Activated CD8-positive, alpha-beta T cell treated with anti-CD3 and anti-CD28 coated beads for 36 hours (primary cell): ENCODE data around the gene ZNF148. TPM values are rescaled to one million over a fixed set of nuclear protein-coding genes. Genes with fewer than 3 reads are reported as not detected.
"Not testable (repeated sequence)": the region's sequence is repeated elsewhere in the genome, so short reads cannot be mapped to it uniquely, and the experiment has no call there.

Source experiments
- ATAC-seq: fragments of 200-7000 bp; cut with Tn5 transposase; one replicate; pipeline ENCODE4 v1.10.0; 2021; ENCODE audit warnings: mild to moderate bottlenecking, moderate library complexity
- CTCF ChIA-PET: fragments of 350-600 bp; sonication (Branson Sonifier 250); formaldehyde crosslinking; loops from one replicate; lab custom pipeline; 2021; ENCODE audit warnings: antibody characterized with exemption; lab: Charles Lee
- POLR2A ChIA-PET: fragments of 350-600 bp; sonication (Branson Sonifier 250); formaldehyde crosslinking; loops from one replicate; lab custom pipeline; 2021; ENCODE audit warnings: antibody characterized with exemption; lab: Charles Lee
- DNase-seq: peaks from one replicate; pipeline ENCODE4 v3.0.0-alpha.2; 2020
- H3K27ac Mint-ChIP-seq: one replicate; pipeline ENCODE4 v1.8.0; 2021; ENCODE audit warnings: mild to moderate bottlenecking, mixed read lengths
- H3K27me3 Mint-ChIP-seq: one replicate; pipeline ENCODE4 v1.8.0; 2021; ENCODE audit warnings: mixed read lengths
- H3K36me3 Mint-ChIP-seq: one replicate; pipeline ENCODE4 v1.8.0; 2021; ENCODE audit warnings: low read depth, mixed read lengths
- H3K4me1 Mint-ChIP-seq: one replicate; pipeline ENCODE4 v1.8.0; 2021; ENCODE audit warnings: low read depth, mixed read lengths
- H3K4me3 Mint-ChIP-seq: one replicate; pipeline ENCODE4 v1.8.0; 2021; ENCODE audit warnings: mild to moderate bottlenecking, moderate library complexity, mixed read lengths
- H3K9me3 Mint-ChIP-seq: one replicate; pipeline ENCODE4 v1.8.0; 2021; ENCODE audit warnings: mixed read lengths
- intact Hi-C: fragments of 100-400 bp; cut with micrococcal nuclease; formaldehyde crosslinking; loops from one replicate; pipeline ENCODE4 v1.10.0; 2022
- total RNA-seq, 2 experiments: library from RNA; stranded (reverse); gene quantifications; one replicate each; pipeline ENCODE4 v1.2.3, GENCODE V29; 2021
- TF ChIP-seq, protein P1 (sequence below): fragments of 200-600 bp; IDR thresholded peaks from one replicate; pipeline ENCODE4 v1.8.0; 2022; ENCODE audit warnings: antibody characterized with exemption, mild to moderate bottlenecking

The ZNF148 gene
- total RNA-seq, 2 experiments from 2014 or later = 36.3 to 36.9 TPM

DNA sequence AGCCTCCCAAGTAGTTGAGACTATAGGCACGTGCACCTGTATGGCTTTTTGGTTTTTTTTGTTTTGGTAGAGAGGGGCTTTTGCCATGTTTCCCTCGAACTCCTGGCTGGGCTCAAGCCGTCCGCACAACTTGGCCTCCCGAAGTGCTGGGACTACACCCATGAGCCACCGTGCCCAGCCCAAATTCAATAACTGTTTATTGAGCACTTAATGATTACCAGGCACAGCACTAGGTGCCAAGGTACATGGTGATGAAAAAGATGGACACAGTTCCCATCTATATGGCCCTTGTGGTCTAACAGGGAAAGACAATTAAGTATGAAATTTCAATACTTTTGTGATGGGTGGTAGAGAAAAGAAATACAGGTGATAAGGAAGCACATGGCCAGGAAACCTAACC is 35.8 kb upstream of the ZNF148 start:
- Mint-ChIP-seq H3K27ac (no peak overlapping the region), H3K27me3 (peaks cover 21% of the 10 kb centered on the region), H3K4me1 (no peaks in the 10 kb centered on the region), H3K36me3 (no peaks in the 10 kb centered on the region), H3K9me3 (peaks cover 3% of the 10 kb centered on the region), H3K4me3 (no peak overlapping the region)
- ChIA-PET CTCF (interaction anchor here (1.5 kb wide), 1 partner anchor 10 kb away, joined by 5 read pairs; no protein-coding TSS in a partner anchor), POLR2A (no interaction called here)
- DNase-seq (no peak), ATAC-seq (no peak)
- intact Hi-C loops = no loop called here
- TF ChIP-seq, protein P1, sequence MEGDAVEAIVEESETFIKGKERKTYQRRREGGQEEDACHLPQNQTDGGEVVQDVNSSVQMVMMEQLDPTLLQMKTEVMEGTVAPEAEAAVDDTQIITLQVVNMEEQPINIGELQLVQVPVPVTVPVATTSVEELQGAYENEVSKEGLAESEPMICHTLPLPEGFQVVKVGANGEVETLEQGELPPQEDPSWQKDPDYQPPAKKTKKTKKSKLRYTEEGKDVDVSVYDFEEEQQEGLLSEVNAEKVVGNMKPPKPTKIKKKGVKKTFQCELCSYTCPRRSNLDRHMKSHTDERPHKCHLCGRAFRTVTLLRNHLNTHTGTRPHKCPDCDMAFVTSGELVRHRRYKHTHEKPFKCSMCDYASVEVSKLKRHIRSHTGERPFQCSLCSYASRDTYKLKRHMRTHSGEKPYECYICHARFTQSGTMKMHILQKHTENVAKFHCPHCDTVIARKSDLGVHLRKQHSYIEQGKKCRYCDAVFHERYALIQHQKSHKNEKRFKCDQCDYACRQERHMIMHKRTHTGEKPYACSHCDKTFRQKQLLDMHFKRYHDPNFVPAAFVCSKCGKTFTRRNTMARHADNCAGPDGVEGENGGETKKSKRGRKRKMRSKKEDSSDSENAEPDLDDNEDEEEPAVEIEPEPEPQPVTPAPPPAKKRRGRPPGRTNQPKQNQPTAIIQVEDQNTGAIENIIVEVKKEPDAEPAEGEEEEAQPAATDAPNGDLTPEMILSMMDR = no peak

GRCh38 chr3:125406070-125406469 is 30.9 kb upstream of the ZNF148 start:
- Mint-ChIP-seq H3K36me3 (no peaks in the 10 kb centered on the region), H3K27ac (no peak overlapping the region), H3K27me3 (peaks cover 18% of the 10 kb centered on the region), H3K9me3 (peaks cover 11% of the 10 kb centered on the region), H3K4me1 (no peaks in the 10 kb centered on the region), H3K4me3 (no peak overlapping the region)
- intact Hi-C loops = no loop called here
- ATAC-seq = no peak
- DNase-seq = no peak
- TF ChIP-seq, protein P1 = no peak
- POLR2A ChIA-PET = no interaction called here
- CTCF ChIA-PET = no interaction called here

- DNase-seq, H3K36me3 Mint-ChIP-seq, POLR2A ChIA-PET, H3K4me3 Mint-ChIP-seq, H3K27ac Mint-ChIP-seq, CTCF ChIA-PET, intact Hi-C loops, H3K4me1 Mint-ChIP-seq, ATAC-seq: not testable (repeated sequence)
- H3K27me3 Mint-ChIP-seq = peaks cover 17% of the 10 kb centered on the region
- peaks cover 11% of the 10 kb centered on the region for H3K9me3 Mint-ChIP-seq
Measured at GRCh38 chr3:125405515-125405914, 30.4 kb upstream of the ZNF148 start.

DNA sequence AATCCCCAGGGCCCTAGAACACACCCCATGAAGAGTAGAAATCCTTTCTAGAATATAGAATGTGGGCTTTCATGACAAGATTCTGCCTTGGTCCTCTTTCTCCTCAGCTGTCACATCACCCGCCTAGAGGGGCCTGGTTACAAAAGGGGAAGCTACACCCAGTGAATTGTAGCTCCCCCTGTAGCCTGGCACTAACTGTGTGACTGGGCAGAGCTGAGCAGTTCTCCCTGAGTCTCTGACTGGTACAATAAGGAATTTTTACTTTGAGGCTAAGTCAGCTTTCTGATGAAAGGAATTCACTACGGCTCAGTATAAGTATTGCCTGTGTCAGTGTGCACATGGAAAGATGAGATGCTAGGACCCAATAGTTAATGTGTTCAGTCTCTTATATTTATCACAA is 28.7 kb upstream of the ZNF148 start:
- no peaks in the 10 kb centered on the region for H3K36me3 Mint-ChIP-seq
- DNase-seq (no peak), ATAC-seq (no peak)
- peaks cover 7% of the 10 kb centered on the region for H3K27me3 Mint-ChIP-seq
- CTCF ChIA-PET = interaction anchor here (1.2 to 1.3 kb wide), 2 partner anchors 11 to 23 kb away, joined by 4 read pairs; no protein-coding TSS in a partner anchor
- intact Hi-C loops = no loop called here
- POLR2A ChIA-PET = no interaction called here
- H3K9me3 Mint-ChIP-seq = peaks cover 11% of the 10 kb centered on the region
- H3K4me1 Mint-ChIP-seq = no peaks in the 10 kb centered on the region
- no peak overlapping the region for H3K27ac Mint-ChIP-seq
- H3K4me3 Mint-ChIP-seq = no peak overlapping the region
- TF ChIP-seq, protein P1 = no peak

DNA sequence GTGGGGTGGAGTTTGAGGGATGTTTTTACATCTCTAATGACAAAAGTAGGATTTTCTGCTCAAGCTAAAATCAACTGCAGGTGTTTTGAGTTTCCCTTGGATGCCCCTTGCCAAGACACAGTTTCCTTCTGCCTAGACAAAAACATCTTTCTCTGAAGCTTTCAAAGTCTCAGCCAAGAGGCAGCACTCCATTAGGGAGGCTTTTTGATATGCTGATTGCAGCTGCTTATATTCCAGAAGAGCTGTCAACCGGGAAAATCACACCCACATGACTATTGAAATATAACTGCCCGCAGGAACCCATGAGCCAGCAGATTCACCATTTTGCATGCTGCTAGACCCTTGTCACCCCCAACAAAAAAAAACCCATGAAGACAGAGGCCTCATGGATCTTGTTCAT is 27.5 kb upstream of the ZNF148 start:
- H3K4me1 Mint-ChIP-seq = no peaks in the 10 kb centered on the region
- ATAC-seq (no peak), DNase-seq (no peak)
- ChIA-PET POLR2A (no interaction called here), CTCF (interaction anchor here (1.0 kb wide), 1 partner anchor 16 kb away, joined by 5 read pairs; no protein-coding TSS in a partner anchor)
- TF ChIP-seq, protein P1 = no peak
- H3K27me3 Mint-ChIP-seq = peaks cover 7% of the 10 kb centered on the region
- intact Hi-C loops = no loop called here
- no peak overlapping the region for H3K4me3 Mint-ChIP-seq
- no peak overlapping the region for H3K27ac Mint-ChIP-seq
- H3K9me3 Mint-ChIP-seq = peaks cover 11% of the 10 kb centered on the region
- no peaks in the 10 kb centered on the region for H3K36me3 Mint-ChIP-seq
